LoVo (cell line): ENCODE measurements around the gene NLGN2.

Experiments
- DNase-seq: peaks from one replicate; pipeline ENCODE4 v3.0.0-alpha.2; 2016; ENCODE audit warnings: low spot score

The NLGN2 gene

GRCh38 chr17:7392696-7393612 lies 14.7 kb upstream of the NLGN2 start:
- no peak for DNase-seq

DNA sequence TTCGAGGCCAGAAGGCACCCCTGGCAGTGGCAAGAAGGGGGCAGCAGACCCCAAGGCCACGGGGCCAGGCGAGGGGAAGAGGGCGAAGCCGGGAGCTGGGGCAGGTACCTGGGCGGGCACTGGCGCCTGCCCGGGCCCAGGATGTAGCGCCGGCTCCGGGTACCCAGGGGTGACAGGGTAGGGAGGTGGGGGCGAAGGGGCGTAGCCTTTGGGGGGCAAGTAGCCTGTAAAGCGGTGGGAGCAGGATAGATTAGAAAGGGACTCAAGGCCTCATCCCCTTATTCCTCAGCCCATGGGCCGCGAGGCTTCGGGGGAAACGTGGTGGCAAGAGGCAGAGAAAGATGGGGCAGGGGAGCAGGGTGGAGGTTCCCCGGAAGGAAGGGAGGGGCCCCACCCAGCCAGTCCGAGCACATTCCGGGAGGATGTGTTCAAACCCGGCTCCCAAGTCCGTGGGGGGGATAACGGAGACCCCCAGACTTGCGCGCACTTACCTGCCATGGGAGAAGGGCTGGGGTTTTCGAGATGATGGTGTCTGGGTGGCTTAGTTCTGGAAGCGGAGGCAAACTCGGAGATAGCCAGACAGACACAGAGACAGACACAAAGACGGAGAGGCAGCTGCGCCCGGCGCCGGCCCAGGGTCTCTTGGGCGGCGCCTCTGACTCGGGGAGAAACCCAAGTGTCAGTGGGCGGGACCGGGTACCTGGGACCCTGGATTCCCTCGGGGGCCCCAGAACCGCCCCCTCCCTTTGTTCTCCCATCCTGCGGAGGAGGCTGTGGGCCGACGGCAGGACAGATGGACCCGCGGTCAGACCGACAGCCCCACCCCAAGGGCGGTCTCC lies 13.8 kb upstream of the NLGN2 start:
- DNase-seq: peak; percentile 17

GRCh38 chr17:7394452-7395191 lies 13.0 kb upstream of the NLGN2 start, which contains the start of gene PLSCR3:
Gene PLSCR3 (minus strand): TSS chr17:7394525. CDS start chr17:7394110, 415 bp downstream.
- DNase-seq: peak; percentile 88

GRCh38 chr17:7396147-7396546 lies 11.5 kb upstream of the NLGN2 start:
- no peak for DNase-seq

DNA sequence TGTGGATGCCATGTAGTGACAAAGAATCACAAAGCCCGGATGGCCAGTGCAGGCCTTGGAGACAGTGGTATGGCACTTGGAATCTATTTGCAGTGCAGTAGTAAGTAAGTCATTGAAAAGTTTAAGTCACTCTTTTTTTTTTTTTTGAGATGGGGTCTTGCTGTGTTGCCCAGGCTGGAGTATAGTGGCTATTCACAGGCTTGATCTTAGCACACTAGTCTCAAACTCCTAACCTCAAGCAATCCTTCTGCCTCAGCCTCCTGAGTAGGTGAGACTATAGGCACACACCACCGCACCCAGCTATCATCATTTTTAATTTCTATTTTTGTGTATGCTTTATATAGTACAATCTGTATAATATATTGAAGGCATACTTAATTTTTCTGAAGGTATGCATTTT lies 9.0 kb upstream of the NLGN2 start:
- no peak for DNase-seq

GRCh38 chr17:7403043-7403726 lies 4.5 kb upstream of the NLGN2 start:
- peak; percentile 26 for DNase-seq

GRCh38 chr17:7403727-7403976 lies 4.0 kb upstream of the NLGN2 start:
- peak; percentile 58 for DNase-seq

- DNase-seq: peak; percentile 99
Measured at GRCh38 chr17:7403977-7404736, 3.5 kb upstream of the NLGN2 start, which contains the start of gene TMEM256. Gene TMEM256 (minus strand): TSS chr17:7404097. CDS start chr17:7404084, 13 bp downstream.

GRCh38 chr17:7404737-7405349 lies 2.8 kb upstream of the NLGN2 start:
- DNase-seq: no peak

- DNase-seq: no peak
Measured at GRCh38 chr17:7405350-7406234, 2.1 kb upstream of the NLGN2 start.

DNA sequence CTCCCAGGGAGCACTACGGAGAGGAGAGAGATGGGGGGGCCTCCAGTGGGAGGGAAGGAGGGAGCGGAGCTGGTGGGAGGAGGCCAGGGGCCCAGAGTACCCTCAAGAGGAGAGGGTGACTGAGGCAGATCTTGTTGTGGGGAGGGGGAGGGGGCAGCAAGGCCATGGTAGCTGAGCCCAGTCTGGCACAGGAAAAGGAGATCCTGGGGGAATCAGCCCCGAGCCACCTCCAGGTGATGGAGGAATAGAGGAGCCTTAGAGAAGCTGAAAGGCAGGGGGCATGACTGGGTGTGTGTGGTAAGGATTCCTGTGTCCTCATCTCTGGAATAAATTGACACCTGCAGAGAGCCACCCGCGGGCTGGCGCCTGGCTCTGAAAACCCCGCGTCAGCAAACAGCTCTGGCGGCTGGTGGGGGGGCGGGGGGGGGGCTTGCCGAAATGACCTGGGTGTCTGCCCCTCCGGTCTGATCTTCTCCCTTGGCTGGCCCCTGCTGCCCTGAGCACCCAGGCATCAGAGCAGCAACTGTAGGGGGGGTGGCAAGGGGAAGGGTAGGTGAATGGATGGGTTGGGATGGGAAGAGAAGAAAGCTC lies 1.3 kb upstream of the NLGN2 start:
- DNase-seq: no peak

GRCh38 chr17:7407082-7407481 lies 563 bp upstream of the NLGN2 start:
- DNase-seq: no peak

GRCh38 chr17:7408252-7408727 lies 645 bp downstream of the NLGN2 start:
- no peak for DNase-seq

DNA sequence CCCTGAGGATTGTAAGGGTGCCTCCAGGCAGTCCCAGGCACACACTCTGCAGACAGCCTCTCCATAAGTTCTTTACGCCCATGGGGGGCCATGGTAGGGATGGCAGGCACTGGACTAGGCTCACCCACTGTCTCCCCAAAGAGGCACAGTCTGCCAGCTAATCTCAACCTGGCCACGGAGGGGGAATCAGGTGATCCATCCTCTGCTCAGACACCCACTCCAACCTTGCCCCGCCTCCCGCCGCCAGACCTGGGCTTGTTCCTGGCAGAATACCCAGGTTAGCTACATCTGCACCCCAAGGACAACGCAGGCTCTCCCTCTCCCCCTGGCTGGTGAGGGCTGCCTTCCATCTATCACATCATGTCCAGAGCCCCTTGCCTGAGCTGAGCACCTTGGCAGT lies 1.2 kb downstream of the NLGN2 start:
- DNase-seq: no peak

DNA sequence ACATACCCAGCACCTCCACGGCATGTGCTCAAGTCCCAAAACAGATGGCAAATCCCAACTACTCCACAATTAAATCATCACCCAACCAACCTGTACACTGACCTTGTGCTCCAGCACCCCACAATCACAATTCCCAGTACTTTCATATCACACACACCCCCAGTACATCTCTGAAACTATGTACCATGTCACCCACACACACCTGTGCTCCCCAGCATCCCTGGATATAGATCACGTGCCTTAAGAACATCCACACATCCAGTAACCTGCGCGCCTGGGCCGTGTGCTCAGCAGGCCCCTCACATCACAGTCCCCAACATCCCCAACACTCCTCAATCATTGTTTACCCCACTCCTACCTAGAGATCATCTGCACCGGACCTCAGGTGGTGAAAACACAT lies 2.1 kb downstream of the NLGN2 start:
- no peak for DNase-seq

DNA sequence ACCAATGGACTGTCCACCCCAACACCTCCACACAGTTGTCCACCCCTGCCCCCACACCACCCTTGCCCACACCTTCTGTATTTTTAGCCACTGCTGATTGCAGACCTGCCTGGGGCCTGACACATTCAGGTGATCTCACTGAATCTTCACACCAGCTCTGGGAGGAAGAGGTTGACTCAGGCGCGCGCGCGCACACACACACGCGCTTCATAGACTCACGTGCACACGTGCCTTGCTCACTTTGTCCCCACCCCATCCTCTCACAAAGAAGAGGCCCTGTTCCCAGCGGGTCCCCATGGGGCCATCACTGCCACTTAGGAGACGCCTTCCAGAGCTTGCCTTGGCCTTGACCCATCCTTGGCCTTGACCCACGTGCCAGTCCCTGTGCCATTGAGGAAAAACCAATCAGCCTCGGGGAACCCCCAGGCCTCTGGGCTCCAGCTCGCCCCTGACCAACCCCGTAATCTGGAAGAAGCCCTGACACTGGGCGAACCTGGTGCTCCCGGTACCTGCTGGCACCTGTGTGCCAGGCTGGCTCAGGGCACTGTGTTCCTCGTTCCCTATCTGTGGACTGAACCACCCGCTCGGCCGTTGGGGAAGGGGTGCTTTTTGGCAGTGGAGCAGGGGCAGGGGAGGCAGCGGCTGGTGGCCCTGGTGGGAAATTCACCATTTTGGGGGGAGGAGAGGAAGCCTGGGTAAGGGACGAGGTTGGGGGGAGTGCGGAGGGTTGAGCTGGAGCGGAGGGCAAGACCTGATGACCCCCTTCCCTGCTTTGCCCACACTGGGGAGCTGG lies 3.2 kb downstream of the NLGN2 start:
- DNase-seq: no peak

- DNase-seq: no peak
Measured at GRCh38 chr17:7411427-7411750, 3.7 kb downstream of the NLGN2 start.

DNA sequence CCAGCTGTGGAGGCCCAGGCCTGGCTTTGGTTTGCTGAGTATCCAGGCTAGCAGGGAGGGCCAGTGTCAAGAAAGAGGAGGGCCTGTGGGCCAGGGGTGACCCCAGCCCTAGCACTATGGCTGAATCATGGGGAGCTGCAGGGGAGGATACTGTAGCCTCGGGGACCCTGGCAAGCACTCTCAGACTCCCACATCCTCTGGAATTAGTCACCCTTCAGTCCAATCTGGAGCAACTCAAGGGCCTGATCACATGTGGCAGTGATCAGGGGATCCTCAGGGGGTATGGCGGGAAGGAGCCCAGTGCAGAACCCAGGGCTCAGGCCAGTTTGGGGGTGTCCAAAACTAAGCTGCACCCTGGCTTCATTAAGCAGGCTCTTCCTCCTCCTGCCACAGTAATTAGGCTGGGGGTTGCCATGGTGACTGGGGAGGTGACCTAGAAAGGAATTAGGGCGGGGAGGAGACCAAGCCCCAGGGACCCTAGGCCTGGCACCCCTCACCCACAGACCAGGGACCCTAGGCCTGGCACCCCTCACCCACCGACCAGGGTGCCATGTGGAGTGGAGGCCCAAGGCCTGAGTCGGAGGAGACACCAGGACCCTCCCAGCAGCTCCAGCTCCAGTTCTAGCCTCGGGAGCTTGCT lies 5.8 kb downstream of the NLGN2 start:
- DNase-seq: no peak
